AG09319 (cell line): ENCODE data around the gene BOD1L1.

Experiments used
- DNase-seq: peaks from one replicate; pipeline ENCODE4 v3.0.0-alpha.2; 2010; ENCODE audit warnings: low read depth; ENCODE audit errors: extremely low read depth
- CTCF ChIP-seq: IDR thresholded peaks from 2 replicates; pipeline ENCODE4 v1.5.1; 2011; ENCODE audit warnings: low read depth, mild to moderate bottlenecking, inconsistent platforms, low read length, moderate library complexity

The BOD1L1 gene

DNA sequence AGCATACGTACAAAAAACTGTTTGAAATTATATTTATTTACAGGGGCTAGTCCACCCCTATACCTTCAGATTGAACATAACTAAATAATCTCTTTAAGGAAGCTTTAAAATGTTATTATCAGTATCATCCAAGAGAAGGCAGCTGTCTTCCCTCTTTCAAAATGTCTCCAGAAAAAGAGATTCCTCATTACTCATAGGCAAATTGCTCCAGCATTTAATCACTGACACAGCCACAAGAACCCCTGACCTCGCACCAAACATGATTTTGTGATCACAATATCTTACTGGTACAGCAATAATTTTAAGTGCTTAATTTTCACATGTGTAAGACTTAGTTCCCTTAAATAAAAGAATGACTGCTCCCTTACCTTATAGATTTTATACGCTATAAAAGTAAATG lies 9.7 kb downstream of the BOD1L1 start:
- DNase-seq: no peak
- no peak for TF ChIP-seq CTCF

DNA sequence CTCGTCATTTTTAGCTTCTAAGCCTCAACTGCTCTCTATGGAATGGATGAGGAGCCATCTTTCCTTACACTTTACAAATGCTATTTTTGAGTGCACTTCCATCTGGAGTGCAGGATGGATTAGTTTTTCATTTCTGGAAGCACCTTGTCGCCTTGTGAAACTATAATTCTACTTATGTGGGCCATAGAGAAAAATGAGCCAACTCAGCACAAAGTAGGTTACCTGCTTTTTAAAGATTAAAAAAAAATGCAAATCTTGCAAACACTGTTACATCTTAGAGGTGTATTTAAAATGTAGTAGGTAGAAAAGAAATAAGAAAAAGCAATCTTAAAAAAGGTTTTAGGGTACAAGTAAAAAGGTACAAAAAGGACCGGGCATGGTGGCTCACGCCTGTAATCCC lies 10.9 kb downstream of the BOD1L1 start:
- no peak for TF ChIP-seq CTCF
- no peak for DNase-seq

DNA sequence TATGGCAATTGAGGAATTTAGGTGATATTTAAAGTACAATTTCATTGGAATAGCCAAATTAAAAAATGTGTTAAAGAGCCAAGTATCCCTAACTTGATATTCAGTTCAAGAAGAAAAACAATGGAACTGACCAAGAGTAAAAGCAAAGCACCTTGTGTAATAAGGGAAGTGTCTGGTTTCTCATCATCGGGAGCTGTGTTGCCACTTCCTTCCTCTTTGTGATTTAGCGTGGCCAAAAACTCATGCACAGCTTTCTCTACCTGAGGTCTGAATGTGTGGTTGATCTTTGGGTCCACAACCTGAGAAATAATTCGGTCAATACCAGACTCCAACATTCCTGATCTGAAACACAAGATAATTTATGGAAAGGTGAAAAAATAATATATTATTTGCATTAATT lies 12.4 kb downstream of the BOD1L1 start:
- no peak for DNase-seq
- no peak for TF ChIP-seq CTCF

- no peak for TF ChIP-seq CTCF
- DNase-seq: no peak
Measured at GRCh38 chr4:13612569-13612968, 15.0 kb downstream of the BOD1L1 start.

DNA sequence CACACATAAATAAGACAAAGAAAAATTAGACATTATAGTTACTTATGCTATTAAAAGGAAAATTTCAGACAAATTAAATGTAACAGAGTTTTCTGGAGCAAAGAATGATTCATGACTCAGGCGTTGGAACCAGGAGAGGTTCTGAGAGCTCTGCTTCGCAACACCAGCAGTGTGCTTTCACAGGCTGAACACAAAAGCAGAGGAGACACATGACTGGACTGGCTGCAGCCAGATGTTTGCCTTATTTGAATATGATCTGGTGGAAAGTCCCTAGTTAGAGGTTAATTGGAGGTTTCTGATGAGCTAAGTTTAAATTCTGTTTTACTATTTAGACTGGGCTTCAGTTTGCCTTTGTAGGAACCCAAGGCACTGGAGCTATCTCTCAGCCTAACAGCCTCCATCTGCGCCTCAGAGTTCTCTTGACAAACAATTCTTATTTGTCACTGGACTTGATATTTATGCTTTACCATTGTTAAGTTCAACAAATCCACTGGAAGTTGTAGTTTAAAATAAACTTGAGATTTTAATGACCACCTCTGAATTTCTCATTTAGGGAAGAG lies 16.2 kb downstream of the BOD1L1 start:
- TF ChIP-seq CTCF: no peak
- DNase-seq: peak; percentile 19

GRCh38 chr4:13605330-13605729 lies 22.2 kb downstream of the BOD1L1 start:
- no peak for TF ChIP-seq CTCF
- no peak for DNase-seq

- TF ChIP-seq CTCF: no peak
- no peak for DNase-seq
Measured at GRCh38 chr4:13601848-13602247, 25.7 kb downstream of the BOD1L1 start.
